ENCODE data around the gene UNCX.

UNCX gene

GRCh38 chr7:1248916-1249581 lies 16.4 kb downstream of the UNCX start:
- TF ChIP-seq POLR2A (IDR thresholded peaks at IDR 0.05; ENCODE audit: low read depth, low read length), result no peak
- no peak for FAIRE-seq
- no peak for DNase-seq (ENCODE audit: insufficient read length, low spot score)

GRCh38 chr7:1249731-1250130 lies 17.1 kb downstream of the UNCX start:
- DNase-seq (ENCODE audit: insufficient read length, low spot score) (no peak), FAIRE-seq (no peak)

DNA sequence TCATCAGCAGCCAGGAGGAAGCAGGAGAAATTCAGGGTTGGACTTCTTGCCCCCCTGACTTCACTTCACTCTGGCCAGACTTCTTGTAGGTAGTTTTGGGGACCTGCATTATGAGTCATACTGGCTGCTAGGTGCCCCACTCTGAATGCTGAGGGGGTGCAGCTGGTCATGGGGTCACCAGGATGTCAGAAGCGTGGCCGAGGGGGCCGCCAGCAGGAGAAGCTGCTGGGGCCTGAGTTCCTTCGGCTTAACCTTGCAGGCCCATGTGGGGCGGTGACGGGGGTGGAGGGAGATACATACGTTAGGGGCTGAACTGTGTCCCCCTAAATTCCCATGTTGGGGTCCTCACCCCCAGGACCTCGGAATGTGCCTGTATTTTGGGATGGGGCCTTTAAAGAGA lies 18.2 kb downstream of the UNCX start:
- FAIRE-seq, result no peak
- no peak for DNase-seq (ENCODE audit: insufficient read length, low spot score)
- no peak for TF ChIP-seq POLR2A (IDR thresholded peaks at IDR 0.05; ENCODE audit: low read depth, low read length)

More at GRCh38 chr7:1249731-1250130, 17.1 kb downstream of the UNCX start:
- TF ChIP-seq POLR2A (IDR thresholded peaks at IDR 0.05; ENCODE audit: low read depth, low read length), result no peak

- FAIRE-seq (no peak), DNase-seq (ENCODE audit: insufficient read length, low spot score) (no peak)
- TF ChIP-seq POLR2A (IDR thresholded peaks at IDR 0.05; ENCODE audit: low read depth, low read length), result no peak
Measured at GRCh38 chr7:1251796-1252539, 19.3 kb downstream of the UNCX start.

DNA sequence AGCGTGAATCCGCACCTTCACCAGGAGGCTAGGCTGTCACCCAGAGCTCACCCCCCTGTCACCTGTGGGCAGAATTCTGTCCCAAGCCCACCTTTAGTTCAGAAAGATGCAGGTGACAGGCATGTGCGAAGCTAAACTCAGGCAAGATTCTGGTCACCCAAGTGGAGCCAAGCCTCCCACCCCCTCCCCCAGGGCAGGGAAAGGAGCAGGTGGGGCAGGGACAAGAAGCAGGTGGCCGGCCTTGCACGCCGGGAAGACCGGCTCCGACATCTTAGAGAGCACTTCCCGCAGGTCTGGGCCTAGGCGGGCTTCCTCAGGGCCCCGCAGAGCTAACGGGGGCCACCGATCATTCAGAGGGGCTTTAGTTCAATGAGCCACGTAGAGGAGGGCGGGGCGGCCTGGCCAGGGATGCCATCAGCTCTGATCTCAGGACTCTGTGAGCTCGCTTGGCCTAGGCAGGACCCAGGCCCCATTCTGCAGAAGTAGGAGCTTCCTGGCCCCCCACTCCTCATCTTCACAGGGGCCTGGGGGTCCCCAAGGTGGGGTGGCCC lies 19.9 kb downstream of the UNCX start:
- no peak for FAIRE-seq
- no peak for DNase-seq (ENCODE audit: insufficient read length, low spot score)
- TF ChIP-seq POLR2A (IDR thresholded peaks at IDR 0.05; ENCODE audit: low read depth, low read length), result no peak

- DNase-seq (ENCODE audit: insufficient read length, low spot score) (no peak), FAIRE-seq (no peak)
- TF ChIP-seq POLR2A (IDR thresholded peaks at IDR 0.05; ENCODE audit: low read depth, low read length), result no peak
Measured at GRCh38 chr7:1253681-1254181, 21.1 kb downstream of the UNCX start.

DNA sequence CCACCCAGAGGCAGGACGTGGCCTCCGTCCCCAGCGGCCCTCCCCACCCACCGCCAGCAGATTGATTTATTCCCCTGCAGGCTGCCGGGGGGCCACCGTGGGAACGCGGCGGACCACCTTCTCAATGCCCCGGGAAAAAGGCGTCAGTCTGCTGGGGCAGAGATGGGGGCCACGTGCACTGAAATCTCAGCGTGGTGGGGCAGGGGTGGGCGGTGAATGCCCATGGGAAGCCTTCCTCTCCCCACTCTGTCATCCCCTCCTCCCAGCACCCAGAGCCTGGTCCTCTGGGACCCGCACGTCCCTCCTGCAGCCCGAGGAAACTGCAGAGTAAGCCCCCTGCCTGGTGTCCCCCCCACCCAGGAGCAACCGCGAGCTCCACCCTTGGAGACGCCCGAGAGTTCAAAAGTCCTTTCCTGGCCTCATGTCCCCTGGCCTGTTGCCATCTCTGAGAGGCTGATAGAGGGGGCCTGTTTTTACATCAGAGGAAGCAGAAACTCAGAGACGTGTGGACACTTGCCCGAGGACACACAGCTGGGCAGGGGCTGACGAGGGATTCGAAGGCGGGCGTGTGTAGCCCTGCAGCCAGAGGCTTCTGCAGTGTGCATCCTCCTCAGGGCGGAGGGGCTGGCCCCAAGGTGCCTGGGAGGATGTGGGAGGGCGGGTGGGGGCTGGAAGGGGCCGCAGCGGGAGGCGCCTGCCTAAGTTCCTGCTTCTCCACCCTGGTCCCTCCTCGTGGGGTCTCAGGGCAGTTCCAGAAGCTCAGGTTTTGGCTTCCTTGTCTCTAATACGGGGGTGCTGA lies 21.8 kb downstream of the UNCX start:
- no peak for FAIRE-seq
- no peak for DNase-seq (ENCODE audit: insufficient read length, low spot score)
- no peak for TF ChIP-seq POLR2A (IDR thresholded peaks at IDR 0.05; ENCODE audit: low read depth, low read length)

- no peak for TF ChIP-seq POLR2A (IDR thresholded peaks at IDR 0.05; ENCODE audit: low read depth, low read length)
- DNase-seq (ENCODE audit: insufficient read length, low spot score) (no peak), FAIRE-seq (no peak)
Measured at GRCh38 chr7:1255080-1255816, 22.6 kb downstream of the UNCX start.

- TF ChIP-seq POLR2A (IDR thresholded peaks at IDR 0.05; ENCODE audit: low read depth, low read length), result no peak
- DNase-seq (ENCODE audit: insufficient read length, low spot score) (no peak), FAIRE-seq (no peak)
Measured at GRCh38 chr7:1255817-1256340, 23.2 kb downstream of the UNCX start.

GRCh38 chr7:1256621-1257020 lies 23.9 kb downstream of the UNCX start:
- no peak for FAIRE-seq
- no peak for TF ChIP-seq POLR2A (IDR thresholded peaks at IDR 0.05; ENCODE audit: low read depth, low read length)
- DNase-seq (ENCODE audit: insufficient read length, low spot score), result no peak

DNA sequence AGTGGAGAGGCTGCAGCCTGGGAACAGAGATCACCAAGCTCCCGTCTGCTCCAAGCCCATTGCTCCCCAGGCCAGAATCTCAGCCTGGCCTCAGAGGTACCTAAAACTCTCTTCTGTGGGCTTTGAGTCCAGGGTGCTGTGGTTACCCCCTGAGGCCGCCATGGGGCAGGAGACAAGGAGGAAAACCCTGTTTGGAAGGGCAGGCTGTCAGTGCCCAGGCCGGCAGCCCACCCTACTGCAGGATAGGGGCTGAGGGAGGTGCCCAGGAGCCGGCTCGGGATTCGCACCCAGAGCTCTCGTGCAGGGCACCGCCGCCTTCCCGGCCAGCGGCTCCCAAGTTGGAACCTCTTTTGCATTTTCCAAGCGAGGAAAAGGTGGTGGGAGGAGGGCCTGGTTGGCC lies 24.5 kb downstream of the UNCX start:
- TF ChIP-seq POLR2A (IDR thresholded peaks at IDR 0.05; ENCODE audit: low read depth, low read length), result no peak
- FAIRE-seq (no peak), DNase-seq (ENCODE audit: insufficient read length, low spot score) (no peak)

GRCh38 chr7:1257863-1258262 lies 25.2 kb downstream of the UNCX start:
- FAIRE-seq (no peak), DNase-seq (ENCODE audit: insufficient read length, low spot score) (no peak)
- no peak for TF ChIP-seq POLR2A (IDR thresholded peaks at IDR 0.05; ENCODE audit: low read depth, low read length)

GRCh38 chr7:1259621-1260243 lies 27.1 kb downstream of the UNCX start:
- TF ChIP-seq POLR2A (IDR thresholded peaks at IDR 0.05; ENCODE audit: low read depth, low read length), result no peak
- FAIRE-seq (no peak), DNase-seq (ENCODE audit: insufficient read length, low spot score) (no peak)
